Skeletal muscle satellite cell (primary cell): ENCODE data around the gene IMMP2L.
"Not testable (repeated sequence)": the region's sequence is repeated elsewhere in the genome, so short reads cannot be mapped to it uniquely, and the experiment has no call there.

Source experiments
- H3K27me3 ChIP-seq: 2 replicates; pipeline ENCODE4 v1.7.0; 2013; ENCODE audit warnings: low read length; ENCODE audit not compliant: control insufficient read depth, insufficient read depth
- H3K36me3 ChIP-seq: 2 replicates; pipeline ENCODE4 v1.7.0; 2013; ENCODE audit warnings: mild to moderate bottlenecking, control low read depth, low read length; ENCODE audit not compliant: insufficient read depth
- H3K4me1 ChIP-seq: 2 replicates; pipeline ENCODE4 v1.7.0; 2013; ENCODE audit warnings: low read length; ENCODE audit not compliant: control insufficient read depth, insufficient read depth
- H3K4me2 ChIP-seq: 2 replicates; pipeline ENCODE4 v1.7.0; 2013; ENCODE audit warnings: mild to moderate bottlenecking, low read length
- H3K4me3 ChIP-seq: 2 replicates; pipeline ENCODE4 v1.7.0; 2013; ENCODE audit warnings: low read length
- H3K9ac ChIP-seq: 2 replicates; pipeline ENCODE4 v1.7.0; 2013; ENCODE audit warnings: mild to moderate bottlenecking, low read depth, low read length, moderate library complexity
- H3K9me3 ChIP-seq: replicated peaks from 2 replicates; pipeline ENCODE4 v1.7.0; 2013; ENCODE audit warnings: mild to moderate bottlenecking, control low read depth, low read length

IMMP2L gene

DNA sequence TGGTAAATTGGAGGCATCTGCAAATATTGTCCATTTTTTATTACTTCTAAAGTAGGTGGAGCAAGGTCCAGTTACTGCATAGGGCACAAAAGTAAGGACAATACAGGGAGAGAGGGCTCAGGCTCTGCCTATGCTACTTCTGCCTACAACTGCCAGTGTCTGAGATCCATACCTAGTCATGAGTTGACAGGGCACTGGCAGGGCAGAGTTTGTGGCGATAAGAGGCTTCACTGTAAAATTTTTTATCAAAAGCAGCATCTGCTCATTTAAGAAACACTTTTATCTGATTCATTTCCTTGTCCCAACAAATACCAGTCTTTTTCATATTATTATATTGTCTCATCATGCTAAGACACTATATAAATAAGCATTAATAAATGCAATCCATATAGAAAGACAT is 293.4 kb downstream of the IMMP2L start:
- Histone ChIP-seq H3K4me2 (no peak overlapping the region), H3K4me3 (no peak overlapping the region), H3K9ac (no peak overlapping the region), H3K4me1 (peaks cover 10% of the 10 kb centered on the region), H3K9me3 (no peaks in the 10 kb centered on the region), H3K36me3 (no peaks in the 10 kb centered on the region), H3K27me3 (no peaks in the 10 kb centered on the region)

GRCh38 chr7:111266613-111267012 is 295.7 kb downstream of the IMMP2L start:
- Histone ChIP-seq H3K4me2 (no peak overlapping the region), H3K4me3 (no peak overlapping the region), H3K9me3 (no peaks in the 10 kb centered on the region), H3K9ac (no peak overlapping the region), H3K4me1 (peaks cover 12% of the 10 kb centered on the region), H3K36me3 (no peaks in the 10 kb centered on the region), H3K27me3 (no peaks in the 10 kb centered on the region)

DNA sequence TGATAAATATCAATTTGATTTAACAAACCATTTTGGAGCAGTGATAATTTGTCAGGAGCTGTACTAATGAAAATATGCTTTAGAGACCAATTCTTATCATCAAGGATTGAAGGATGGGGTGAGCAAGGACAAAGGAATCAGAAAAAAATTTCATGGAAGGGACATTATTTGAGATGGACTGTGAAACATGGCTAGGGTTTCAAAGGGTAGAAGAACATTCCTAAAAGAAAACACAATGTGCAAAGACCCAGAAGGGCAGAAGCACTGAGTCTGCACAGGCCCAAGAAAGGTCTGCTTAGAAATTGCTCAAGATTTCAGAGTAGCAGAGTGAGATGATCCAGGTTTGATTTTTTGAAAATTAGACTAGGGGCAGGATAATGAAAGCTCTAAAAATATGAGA is 296.9 kb downstream of the IMMP2L start:
- no peak overlapping the region for H3K4me3 ChIP-seq
- H3K9ac ChIP-seq, result no peak overlapping the region
- no peaks in the 10 kb centered on the region for H3K27me3 ChIP-seq
- H3K36me3 ChIP-seq, result no peaks in the 10 kb centered on the region
- no peaks in the 10 kb centered on the region for H3K9me3 ChIP-seq
- H3K4me2 ChIP-seq, result no peak overlapping the region
- H3K4me1 ChIP-seq, result peaks cover 18% of the 10 kb centered on the region

- Histone ChIP-seq H3K36me3 (no peaks in the 10 kb centered on the region), H3K4me2 (no peak overlapping the region), H3K4me1 (peaks cover 18% of the 10 kb centered on the region), H3K9me3 (no peaks in the 10 kb centered on the region), H3K9ac (no peak overlapping the region), H3K27me3 (no peaks in the 10 kb centered on the region), H3K4me3 (no peak overlapping the region)
These were observed 297.3 kb downstream of the IMMP2L start for GRCh38 chr7:111264981-111265380.

- Histone ChIP-seq H3K4me2 (no peak overlapping the region), H3K36me3 (no peaks in the 10 kb centered on the region), H3K27me3 (no peaks in the 10 kb centered on the region), H3K4me1 (peaks cover 18% of the 10 kb centered on the region), H3K9ac (no peak overlapping the region), H3K4me3 (no peak overlapping the region), H3K9me3 (no peaks in the 10 kb centered on the region)
These were observed 298.0 kb downstream of the IMMP2L start for GRCh38 chr7:111264111-111264868.

- Histone ChIP-seq H3K9ac (no peak overlapping the region), H3K9me3 (no peaks in the 10 kb centered on the region), H3K4me2 (no peak overlapping the region)
These were observed 299.8 kb downstream of the IMMP2L start for GRCh38 chr7:111262293-111263116.

DNA sequence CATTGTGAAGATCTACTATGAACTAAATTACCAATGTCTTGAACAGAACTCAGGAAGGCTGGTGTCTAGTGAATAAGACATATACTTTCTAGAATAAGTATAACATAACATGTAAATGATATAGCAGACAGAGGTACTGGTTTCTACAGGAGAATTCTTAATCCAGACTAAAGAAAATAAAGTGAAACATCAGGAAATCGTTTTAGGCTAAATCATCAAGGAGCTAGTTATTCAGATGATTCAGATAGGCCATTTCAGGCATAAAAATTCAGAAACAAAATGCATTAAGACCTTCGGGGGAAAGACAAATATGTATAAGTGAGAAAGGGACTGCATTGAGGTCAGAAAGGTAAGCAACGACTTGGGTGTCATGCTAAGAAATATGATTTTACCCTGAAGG is 300.8 kb downstream of the IMMP2L start:
- Histone ChIP-seq H3K4me2 (no peak overlapping the region), H3K36me3 (no peaks in the 10 kb centered on the region), H3K4me1 (peaks cover 13% of the 10 kb centered on the region), H3K9me3 (no peaks in the 10 kb centered on the region), H3K9ac (no peak overlapping the region), H3K4me3 (no peak overlapping the region), H3K27me3 (no peaks in the 10 kb centered on the region)

More at GRCh38 chr7:111262293-111263116, 299.8 kb downstream of the IMMP2L start:
- no peaks in the 10 kb centered on the region for H3K36me3 ChIP-seq
- H3K27me3 ChIP-seq, result no peaks in the 10 kb centered on the region
- peaks cover 18% of the 10 kb centered on the region for H3K4me1 ChIP-seq
- no peak overlapping the region for H3K4me3 ChIP-seq

DNA sequence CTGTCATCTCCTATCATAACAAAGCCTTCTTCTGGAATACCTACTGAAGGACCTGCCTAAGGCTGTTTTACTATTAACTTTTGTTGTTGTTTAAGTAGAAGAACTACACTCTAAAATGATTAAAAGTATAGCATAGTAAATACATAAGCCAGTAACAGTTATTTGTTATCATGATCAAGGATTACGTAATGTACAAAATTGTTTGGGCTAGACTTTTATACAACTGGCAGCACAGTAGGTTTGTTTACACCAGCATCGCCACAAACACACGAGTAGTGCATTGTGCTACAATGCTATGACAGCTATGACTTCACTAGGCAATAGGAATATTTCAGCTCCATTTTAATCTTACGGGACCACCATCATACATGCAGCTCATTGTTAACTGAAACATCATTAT is 302.3 kb downstream of the IMMP2L start:
- Histone ChIP-seq H3K36me3 (no peaks in the 10 kb centered on the region), H3K4me1 (peaks cover 8% of the 10 kb centered on the region), H3K9me3 (no peaks in the 10 kb centered on the region), H3K9ac (no peak overlapping the region), H3K4me2 (no peak overlapping the region), H3K27me3 (no peaks in the 10 kb centered on the region), H3K4me3 (no peak overlapping the region)

DNA sequence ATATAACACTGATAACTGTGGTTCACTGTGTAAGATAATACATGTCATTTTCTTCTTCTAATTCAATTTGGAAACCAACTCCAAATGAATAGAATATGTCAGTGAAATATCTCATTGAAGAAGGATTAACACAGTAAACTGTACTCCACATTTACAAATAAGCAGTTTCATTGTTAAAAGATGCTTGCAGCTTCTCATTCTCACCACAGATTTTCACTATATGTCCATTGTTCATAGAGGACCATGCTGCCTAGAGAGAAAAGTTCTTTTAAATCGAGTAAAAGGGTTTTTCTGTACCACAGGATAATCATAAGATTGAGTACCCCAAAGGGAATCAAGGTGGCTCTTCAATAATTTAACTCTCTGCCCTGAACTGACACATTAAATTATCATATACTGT is 305.9 kb downstream of the IMMP2L start:
- H3K4me1 ChIP-seq, result peaks cover 4% of the 10 kb centered on the region
- H3K36me3 ChIP-seq, result no peaks in the 10 kb centered on the region
- no peak overlapping the region for H3K9ac ChIP-seq

DNA sequence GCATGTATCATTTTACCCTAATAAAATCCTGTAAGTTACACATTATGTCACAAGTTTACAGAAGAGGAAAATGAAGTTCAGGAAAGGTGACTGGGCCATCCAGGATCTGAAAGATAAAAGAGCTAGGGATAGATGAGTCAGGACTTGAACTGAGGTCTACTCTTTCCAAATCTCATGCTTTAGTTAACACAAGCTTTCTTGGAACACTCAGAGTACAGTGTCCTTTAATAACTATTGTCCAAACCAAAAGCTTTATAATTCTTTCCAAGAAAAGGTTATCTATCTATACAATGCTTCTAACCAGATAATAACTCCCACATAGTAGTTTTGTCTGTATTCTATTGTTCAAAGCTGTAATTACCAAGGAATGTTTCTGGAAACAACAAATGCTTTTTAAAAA is 306.7 kb downstream of the IMMP2L start:
- no peak overlapping the region for H3K4me3 ChIP-seq
- H3K4me2 ChIP-seq, result no peak overlapping the region
- no peaks in the 10 kb centered on the region for H3K36me3 ChIP-seq
- H3K9ac ChIP-seq, result no peak overlapping the region
- no peaks in the 10 kb centered on the region for H3K4me1 ChIP-seq
- no peaks in the 10 kb centered on the region for H3K27me3 ChIP-seq
- no peaks in the 10 kb centered on the region for H3K9me3 ChIP-seq

More for the DNA sequence above, 305.9 kb downstream of the IMMP2L start:
- no peak overlapping the region for H3K4me2 ChIP-seq
- H3K9me3 ChIP-seq, result no peaks in the 10 kb centered on the region
- H3K4me3 ChIP-seq, result no peak overlapping the region
- H3K27me3 ChIP-seq, result no peaks in the 10 kb centered on the region

DNA sequence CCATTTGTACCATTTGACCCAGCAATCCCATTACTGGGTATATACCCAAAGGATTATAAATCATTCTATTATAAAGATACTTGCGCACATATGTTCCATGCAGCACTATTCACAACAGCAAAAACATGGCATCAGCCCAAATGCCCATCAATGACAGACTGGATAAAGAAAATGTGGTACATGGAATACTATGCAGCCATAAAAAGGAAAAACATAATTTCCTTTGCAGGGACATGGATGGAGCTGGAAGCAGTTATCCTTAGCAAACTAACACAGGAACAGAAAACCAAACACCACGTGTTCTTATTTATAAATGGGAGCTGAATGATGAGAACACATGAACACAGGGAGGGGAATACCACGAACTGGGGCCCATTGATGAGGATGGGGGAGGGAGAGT is 310.9 kb downstream of the IMMP2L start:
- not testable (repeated sequence) for H3K4me3 ChIP-seq, H3K9ac ChIP-seq, H3K4me1 ChIP-seq, H3K36me3 ChIP-seq, H3K4me2 ChIP-seq, H3K9me3 ChIP-seq, H3K27me3 ChIP-seq

DNA sequence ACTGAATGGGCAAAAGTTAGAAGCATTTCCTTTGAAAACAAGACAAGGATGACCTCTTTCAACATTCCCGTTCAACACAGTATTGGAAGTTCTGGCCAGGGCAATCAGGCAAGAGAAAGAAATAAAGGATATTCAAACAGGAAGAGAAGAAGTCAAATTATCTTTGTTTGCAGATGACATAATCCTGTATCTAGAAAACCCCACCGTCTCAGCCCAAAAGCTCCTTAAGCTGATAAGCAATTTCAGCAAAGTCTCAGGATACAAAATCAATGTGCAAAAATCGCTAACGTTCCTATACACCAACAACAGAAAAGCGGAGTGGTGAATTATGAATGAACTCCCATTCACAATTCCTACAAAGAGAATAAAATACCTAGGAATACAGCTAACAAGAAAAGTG is 312.5 kb downstream of the IMMP2L start:
- H3K9ac ChIP-seq, H3K4me2 ChIP-seq, H3K4me3 ChIP-seq, H3K4me1 ChIP-seq, H3K9me3 ChIP-seq, H3K36me3 ChIP-seq, H3K27me3 ChIP-seq: not testable (repeated sequence)
